RWPE2 (cell line): Measurements from ENCODE around the gene USP9X.

Source experiments
- ATAC-seq: fragments of 200-7000 bp; cut with Tn5 transposase; 3 replicates; pipeline ENCODE4 v1.9.1; 2021; ENCODE audit warnings: low read depth
- DNase-seq: peaks from one replicate; pipeline ENCODE4 v3.0.0-alpha.2; 2020; ENCODE audit warnings: low spot score
- H3K27ac ChIP-seq: fragments of 450-650 bp; 2 replicates; pipeline ENCODE4 v1.5.1; 2017; ENCODE audit warnings: mild to moderate bottlenecking; ENCODE audit not compliant: poor library complexity, severe bottlenecking
- H3K27me3 ChIP-seq: fragments of 250-450 bp; sonication (Bioruptor Pico); 2 replicates; pipeline ENCODE4 v1.5.1; 2021; ENCODE audit warnings: mild to moderate bottlenecking, moderate library complexity; ENCODE audit not compliant: insufficient read depth, poor library complexity, severe bottlenecking
- H3K36me3 ChIP-seq: fragments of 250-450 bp; sonication (Bioruptor Pico); 2 replicates; pipeline ENCODE4 v1.5.1; 2020; ENCODE audit warnings: low read depth, mild to moderate bottlenecking, moderate library complexity
- H3K4me1 ChIP-seq: fragments of 250-450 bp; sonication (Bioruptor Pico); 2 replicates; pipeline ENCODE4 v1.5.1; 2021; ENCODE audit warnings: mild to moderate bottlenecking, moderate library complexity; ENCODE audit not compliant: insufficient read depth, poor library complexity, severe bottlenecking
- H3K4me3 ChIP-seq: fragments of 250-450 bp; sonication (Bioruptor Pico); 2 replicates; pipeline ENCODE4 v1.5.1; 2021; ENCODE audit warnings: mild to moderate bottlenecking, moderate library complexity; ENCODE audit not compliant: severe bottlenecking
- H3K9me3 ChIP-seq: fragments of 250-450 bp; sonication (Bioruptor Pico); 2 replicates; pipeline ENCODE4 v1.5.1; 2021; ENCODE audit warnings: mild to moderate bottlenecking, moderate library complexity; ENCODE audit not compliant: severe bottlenecking
- CTCF ChIP-seq: fragments of 450-650 bp; IDR thresholded peaks from one replicate; pipeline ENCODE4 v1.5.1; 2017; ENCODE audit warnings: mild to moderate bottlenecking, moderate library complexity; ENCODE audit not compliant: poor library complexity, severe bottlenecking

USP9X gene

DNA sequence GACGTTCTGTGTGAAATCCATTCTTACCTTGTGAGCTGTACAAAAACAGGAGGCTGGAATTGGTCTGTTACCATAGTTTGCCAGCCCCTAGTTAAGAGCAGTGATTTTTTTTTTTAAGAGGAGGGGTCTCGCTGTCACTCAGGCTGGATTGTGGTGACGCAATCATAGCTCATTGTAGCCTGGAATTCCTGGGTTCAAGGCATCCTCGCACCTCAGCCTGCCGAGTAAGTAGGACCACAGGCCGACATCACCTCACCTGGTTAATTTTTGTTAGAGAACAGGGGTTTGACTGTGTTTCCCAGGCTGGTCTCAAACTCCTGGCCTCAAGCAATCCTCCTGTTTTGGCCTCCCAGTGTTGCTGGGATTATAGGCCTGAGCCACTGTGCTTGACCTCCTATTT, 7.5 kb downstream of the USP9X start:
- TF ChIP-seq CTCF = no peak

DNA sequence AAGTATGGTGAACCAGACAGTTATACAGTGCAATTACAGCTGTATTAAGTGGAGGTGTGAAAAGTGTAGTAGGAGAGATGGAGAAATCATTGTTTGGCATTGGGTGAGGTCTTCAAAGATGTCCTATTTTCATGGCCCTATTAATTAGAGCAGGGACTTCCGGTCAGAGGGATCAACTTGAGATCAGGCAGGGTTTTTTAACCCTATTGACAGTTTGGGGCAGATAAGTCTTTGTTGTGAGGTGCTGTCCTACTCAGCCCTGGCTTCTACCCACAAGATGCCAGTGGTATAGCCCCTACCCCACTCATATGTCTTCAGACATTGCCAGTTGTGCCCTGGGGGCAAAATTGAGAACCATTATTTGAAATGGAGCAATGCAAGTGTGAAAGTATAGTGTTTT, 9.9 kb downstream of the USP9X start:
- Histone ChIP-seq H3K9me3 (no peaks in the 10 kb centered on the region), H3K4me3 (no peak overlapping the region), H3K4me1 (peaks cover 8% of the 10 kb centered on the region), H3K27me3 (no peaks in the 10 kb centered on the region), H3K36me3 (no peaks in the 10 kb centered on the region), H3K27ac (no peak overlapping the region)
- no peak for ATAC-seq
- no peak for DNase-seq
- TF ChIP-seq CTCF = no peak

More for the DNA sequence above, 7.5 kb downstream of the USP9X start:
- ATAC-seq (no peak), DNase-seq (no peak)
- H3K4me1 ChIP-seq = peaks cover 8% of the 10 kb centered on the region
- no peaks in the 10 kb centered on the region; the same call in 1 of the 2 replicates for H3K36me3 ChIP-seq
- no peaks in the 10 kb centered on the region for H3K27me3 ChIP-seq
- no peak overlapping the region for H3K27ac ChIP-seq
- no peak overlapping the region for H3K4me3 ChIP-seq
- H3K9me3 ChIP-seq = no peaks in the 10 kb centered on the region

DNA sequence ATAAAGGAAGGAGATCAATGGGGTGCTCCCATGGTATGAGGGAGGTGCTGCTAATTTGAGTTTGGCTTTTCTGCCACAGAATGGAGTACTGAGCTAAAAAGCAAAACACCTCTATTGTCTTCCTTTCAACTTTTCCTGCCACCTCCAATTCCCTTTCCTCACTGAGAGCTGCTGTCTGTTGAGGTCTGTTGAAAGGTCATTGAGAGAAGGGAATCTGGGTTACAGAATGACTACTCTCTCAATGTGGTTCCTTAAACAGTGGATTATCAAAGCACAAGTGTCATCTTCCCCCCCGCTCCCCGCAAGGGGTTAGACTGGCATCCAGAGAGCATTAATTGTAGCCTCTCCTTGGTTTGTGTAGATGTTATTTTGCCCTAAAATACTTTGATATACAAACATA, 10.7 kb downstream of the USP9X start:
- no peak for TF ChIP-seq CTCF
- no peaks in the 10 kb centered on the region for H3K27me3 ChIP-seq
- peaks cover 7% of the 10 kb centered on the region for H3K4me1 ChIP-seq
- ATAC-seq (no peak), DNase-seq (no peak)
- H3K9me3 ChIP-seq = no peaks in the 10 kb centered on the region
- H3K4me3 ChIP-seq = no peak overlapping the region
- H3K27ac ChIP-seq = no peak overlapping the region
- no peaks in the 10 kb centered on the region for H3K36me3 ChIP-seq

- no peaks in the 10 kb centered on the region for H3K27me3 ChIP-seq
- no peak overlapping the region for H3K27ac ChIP-seq
- peaks cover 1% of the 10 kb centered on the region for H3K4me1 ChIP-seq
- no peak for TF ChIP-seq CTCF
- ATAC-seq = no peak
- no peaks in the 10 kb centered on the region for H3K36me3 ChIP-seq
- no peak overlapping the region for H3K4me3 ChIP-seq
- no peak for DNase-seq
- no peaks in the 10 kb centered on the region for H3K9me3 ChIP-seq
Measured at GRCh38 chrX:41096339-41096955, 11.2 kb downstream of the USP9X start.

- no peak overlapping the region for H3K4me3 ChIP-seq
- H3K9me3 ChIP-seq = no peaks in the 10 kb centered on the region
- no peak for DNase-seq
- H3K4me1 ChIP-seq = no peaks in the 10 kb centered on the region
- no peak for ATAC-seq
- TF ChIP-seq CTCF = no peak
- H3K27ac ChIP-seq = no peak overlapping the region
- no peaks in the 10 kb centered on the region for H3K36me3 ChIP-seq
- no peaks in the 10 kb centered on the region for H3K27me3 ChIP-seq
Measured at GRCh38 chrX:41097326-41097725, 12.1 kb downstream of the USP9X start.
